HepG2 (cell line): ENCODE results near the gene PXDC1. TPM values are rescaled to one million over a fixed set of nuclear protein-coding genes. Genes with fewer than 3 reads are reported as not detected.

Experiments used
- ADNP ChIP-seq: sonication (generic); formaldehyde crosslinking; IDR thresholded peaks from 2 replicates; pipeline ENCODE4 v1.4.0; 2020; ENCODE audit warnings: missing genetic modification reagents
- ATM ChIP-seq: fragments of 450-650 bp; IDR thresholded peaks from 2 replicates; pipeline ENCODE4 v1.7.1; 2017; ENCODE audit warnings: mild to moderate bottlenecking, borderline replicate concordance
- HNRNPL ChIP-seq: fragments of 200-400 bp; formaldehyde crosslinking; IDR thresholded peaks from 2 replicates; pipeline ENCODE4 v1.6.1; 2017; ENCODE audit warnings: mild to moderate bottlenecking, low read depth, low read length
- MEIS1 ChIP-seq: sonication (generic); formaldehyde crosslinking; IDR thresholded peaks from 2 replicates; pipeline ENCODE4 v1.9.0; 2021; ENCODE audit warnings: mild to moderate bottlenecking, missing genetic modification reagents, moderate library complexity, borderline replicate concordance
- NFKBIZ ChIP-seq: IDR thresholded peaks from 2 replicates; pipeline ENCODE4 v1.6.1; 2018; ENCODE audit warnings: missing genetic modification reagents, missing compliant biosample characterization
- PITX1 ChIP-seq: sonication (generic); formaldehyde crosslinking; IDR thresholded peaks from 2 replicates; pipeline ENCODE4 v1.5.1; 2020; ENCODE audit warnings: mild to moderate bottlenecking, missing genetic modification reagents
- SCMH1 ChIP-seq: sonication (generic); formaldehyde crosslinking; IDR thresholded peaks from 2 replicates; pipeline ENCODE4 v1.9.0; 2021; ENCODE audit warnings: missing genetic modification reagents, mild to moderate bottlenecking, borderline replicate concordance
- TARDBP ChIP-seq: sonication (generic); formaldehyde crosslinking; IDR thresholded peaks from 2 replicates; pipeline ENCODE4 v1.8.0; 2022; ENCODE audit warnings: mild to moderate bottlenecking, missing genetic modification reagents
- TBX2 ChIP-seq: sonication (generic); formaldehyde crosslinking; IDR thresholded peaks from 2 replicates; pipeline ENCODE4 v1.5.0; 2020; ENCODE audit warnings: missing genetic modification reagents, mild to moderate bottlenecking, borderline replicate concordance
- ZNF3 ChIP-seq: IDR thresholded peaks from 2 replicates; pipeline ENCODE4 v1.7.0; 2017; ENCODE audit warnings: inconsistent platforms
- ZNF816 ChIP-seq: sonication (generic); formaldehyde crosslinking; IDR thresholded peaks from 2 replicates; pipeline ENCODE4 v1.8.0; 2022; ENCODE audit warnings: missing genetic modification reagents, mild to moderate bottlenecking, borderline replicate concordance
- ZZZ3 ChIP-seq: sonication (generic); formaldehyde crosslinking; IDR thresholded peaks from 2 replicates; pipeline ENCODE4 v1.4.0; 2020; ENCODE audit warnings: missing genetic modification reagents, mild to moderate bottlenecking, borderline replicate concordance
- polyA plus RNA-seq, 8 experiments: library from polyadenylated mRNA; depleted of rRNA in 3 of 8; stranded (reverse) in 7 of 8; unstranded in 1 of 8; fragments of >200 nt; fragmentation: Illumina TruSeq in 4 of 8; extraction: Trizol in 4 of 8; gene quantifications; 2 replicates each; pipeline versions ENCODE4 v1.2.1 to v1.2.3, GENCODE V29; 2011 to 2016; ENCODE audit warnings: low read depth in 4 of 8, missing spikeins in 1 of 8, mixed read lengths in 1 of 8; ENCODE audit not compliant: insufficient read depth in 1 of 8
- total RNA-seq, 5 experiments: library from RNA; depleted of rRNA; stranded (reverse); fragments of >200 nt; fragmentation: Illumina TruSeq; extraction: Trizol; gene quantifications; 2 replicates each; pipeline ENCODE4 v1.2.3, GENCODE V29; 2016; ENCODE audit warnings: low read depth in 1 of 5
- TF ChIP-seq, protein P1 (sequence below): sonication (generic); formaldehyde crosslinking; IDR thresholded peaks from 2 replicates; pipeline ENCODE4 v1.4.0; 2020; ENCODE audit warnings: missing genetic modification reagents, borderline replicate concordance
- TF ChIP-seq, protein P2 (sequence below): IDR thresholded peaks from 2 replicates; pipeline ENCODE4 v1.6.1; 2012; ENCODE audit warnings: low read depth, low read length, improper control_type of control experiment
- TF ChIP-seq, protein P3 (sequence below): sonication (generic); formaldehyde crosslinking; IDR thresholded peaks from 2 replicates; pipeline ENCODE4 v1.5.1; 2020; ENCODE audit warnings: missing genetic modification reagents, mild to moderate bottlenecking, borderline replicate concordance
- TF ChIP-seq, protein P4 (sequence below): sonication (generic); IDR thresholded peaks from 2 replicates; pipeline ENCODE4 v1.6.1; 2016; ENCODE audit warnings: low read depth, borderline replicate concordance

PXDC1 gene
- total and polyA plus RNA-seq, 2 of the 13 experiments (the other 11 are each of a cell fraction or from before 2014, with no cell fraction given) = 32.4 to 34.7 TPM

DNA sequence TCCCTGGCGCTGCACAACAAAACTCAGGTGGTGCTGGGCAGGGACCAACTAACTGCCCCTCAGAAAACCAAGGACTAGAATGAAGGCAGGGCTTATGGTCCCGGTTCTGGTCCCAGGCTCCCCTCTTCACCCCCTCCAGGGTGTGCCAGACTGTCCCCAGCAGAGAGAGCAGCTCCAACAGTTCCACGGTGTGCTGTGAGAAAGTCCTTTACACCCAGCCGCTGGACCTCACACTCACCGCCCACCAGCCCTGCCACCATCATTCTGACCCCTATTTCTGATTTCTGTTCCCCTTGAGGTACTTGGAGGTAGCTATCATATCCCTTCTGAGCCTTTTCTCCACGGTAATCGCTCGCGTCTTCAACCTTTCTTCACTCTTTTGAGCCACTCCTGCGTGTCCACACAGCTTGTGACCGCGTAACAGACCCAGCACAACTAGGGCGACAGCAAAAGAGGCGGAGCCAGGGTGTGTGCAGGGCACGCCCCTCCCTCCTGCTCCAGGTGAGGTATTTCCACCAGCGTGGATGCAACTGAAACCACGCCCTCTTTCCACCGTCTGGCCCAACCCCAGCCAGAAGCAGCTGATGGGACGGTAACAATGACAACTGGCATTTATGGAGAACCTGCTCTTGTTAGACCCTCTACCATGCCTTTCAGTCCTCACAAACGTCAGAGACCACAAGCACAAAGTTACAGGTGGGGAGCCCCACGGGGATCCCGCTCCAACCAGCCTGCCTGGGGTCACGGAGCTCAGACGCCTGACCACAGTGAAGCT, 2.3 kb downstream of the PXDC1 start (continued):
- TF ChIP-seq, protein P1, sequence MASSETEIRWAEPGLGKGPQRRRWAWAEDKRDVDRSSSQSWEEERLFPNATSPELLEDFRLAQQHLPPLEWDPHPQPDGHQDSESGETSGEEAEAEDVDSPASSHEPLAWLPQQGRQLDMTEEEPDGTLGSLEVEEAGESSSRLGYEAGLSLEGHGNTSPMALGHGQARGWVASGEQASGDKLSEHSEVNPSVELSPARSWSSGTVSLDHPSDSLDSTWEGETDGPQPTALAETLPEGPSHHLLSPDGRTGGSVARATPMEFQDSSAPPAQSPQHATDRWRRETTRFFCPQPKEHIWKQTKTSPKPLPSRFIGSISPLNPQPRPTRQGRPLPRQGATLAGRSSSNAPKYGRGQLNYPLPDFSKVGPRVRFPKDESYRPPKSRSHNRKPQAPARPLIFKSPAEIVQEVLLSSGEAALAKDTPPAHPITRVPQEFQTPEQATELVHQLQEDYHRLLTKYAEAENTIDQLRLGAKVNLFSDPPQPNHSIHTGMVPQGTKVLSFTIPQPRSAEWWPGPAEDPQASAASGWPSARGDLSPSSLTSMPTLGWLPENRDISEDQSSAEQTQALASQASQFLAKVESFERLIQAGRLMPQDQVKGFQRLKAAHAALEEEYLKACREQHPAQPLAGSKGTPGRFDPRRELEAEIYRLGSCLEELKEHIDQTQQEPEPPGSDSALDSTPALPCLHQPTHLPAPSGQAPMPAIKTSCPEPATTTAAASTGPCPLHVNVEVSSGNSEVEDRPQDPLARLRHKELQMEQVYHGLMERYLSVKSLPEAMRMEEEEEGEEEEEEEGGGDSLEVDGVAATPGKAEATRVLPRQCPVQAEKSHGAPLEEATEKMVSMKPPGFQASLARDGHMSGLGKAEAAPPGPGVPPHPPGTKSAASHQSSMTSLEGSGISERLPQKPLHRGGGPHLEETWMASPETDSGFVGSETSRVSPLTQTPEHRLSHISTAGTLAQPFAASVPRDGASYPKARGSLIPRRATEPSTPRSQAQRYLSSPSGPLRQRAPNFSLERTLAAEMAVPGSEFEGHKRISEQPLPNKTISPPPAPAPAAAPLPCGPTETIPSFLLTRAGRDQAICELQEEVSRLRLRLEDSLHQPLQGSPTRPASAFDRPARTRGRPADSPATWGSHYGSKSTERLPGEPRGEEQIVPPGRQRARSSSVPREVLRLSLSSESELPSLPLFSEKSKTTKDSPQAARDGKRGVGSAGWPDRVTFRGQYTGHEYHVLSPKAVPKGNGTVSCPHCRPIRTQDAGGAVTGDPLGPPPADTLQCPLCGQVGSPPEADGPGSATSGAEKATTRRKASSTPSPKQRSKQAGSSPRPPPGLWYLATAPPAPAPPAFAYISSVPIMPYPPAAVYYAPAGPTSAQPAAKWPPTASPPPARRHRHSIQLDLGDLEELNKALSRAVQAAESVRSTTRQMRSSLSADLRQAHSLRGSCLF (CRISPR knock-in tag) = no peak
- TF ChIP-seq PITX1 (CRISPR knock-in tag) (no peak), ZNF816 (CRISPR knock-in tag) (no peak), NFKBIZ (CRISPR knock-in tag) (0 out of 2 replicates have a peak, but pooled peaks have one; percentile 9), SCMH1 (CRISPR knock-in tag) (no peak), TBX2 (CRISPR knock-in tag) (0 out of 2 replicates have a peak, but pooled peaks have one; percentile 14), MEIS1 (CRISPR knock-in tag) (no peak), ATM (no peak), ZNF3 (CRISPR knock-in tag) (no peak), TARDBP (peak; percentile 32; the same call in 1 of the 2 replicates), HNRNPL (no peak), ADNP (CRISPR knock-in tag) (no peak), ZZZ3 (no peak)
- TF ChIP-seq, protein P2, sequence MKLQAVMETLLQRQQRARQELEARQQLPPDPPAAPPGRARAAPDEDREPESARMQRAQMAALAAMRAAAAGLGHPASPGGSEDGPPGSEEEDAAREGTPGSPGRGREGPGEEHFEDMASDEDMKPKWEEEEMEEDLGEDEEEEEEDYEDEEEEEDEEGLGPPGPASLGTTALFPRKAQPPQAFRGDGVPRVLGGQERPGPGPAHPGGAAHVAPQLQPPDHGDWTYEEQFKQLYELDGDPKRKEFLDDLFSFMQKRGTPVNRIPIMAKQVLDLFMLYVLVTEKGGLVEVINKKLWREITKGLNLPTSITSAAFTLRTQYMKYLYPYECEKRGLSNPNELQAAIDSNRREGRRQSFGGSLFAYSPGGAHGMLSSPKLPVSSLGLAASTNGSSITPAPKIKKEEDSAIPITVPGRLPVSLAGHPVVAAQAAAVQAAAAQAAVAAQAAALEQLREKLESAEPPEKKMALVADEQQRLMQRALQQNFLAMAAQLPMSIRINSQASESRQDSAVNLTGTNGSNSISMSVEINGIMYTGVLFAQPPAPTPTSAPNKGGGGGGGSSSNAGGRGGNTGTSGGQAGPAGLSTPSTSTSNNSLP = 0 out of 2 replicates have a peak, but pooled peaks have one; percentile 8
- TF ChIP-seq, protein P3, sequence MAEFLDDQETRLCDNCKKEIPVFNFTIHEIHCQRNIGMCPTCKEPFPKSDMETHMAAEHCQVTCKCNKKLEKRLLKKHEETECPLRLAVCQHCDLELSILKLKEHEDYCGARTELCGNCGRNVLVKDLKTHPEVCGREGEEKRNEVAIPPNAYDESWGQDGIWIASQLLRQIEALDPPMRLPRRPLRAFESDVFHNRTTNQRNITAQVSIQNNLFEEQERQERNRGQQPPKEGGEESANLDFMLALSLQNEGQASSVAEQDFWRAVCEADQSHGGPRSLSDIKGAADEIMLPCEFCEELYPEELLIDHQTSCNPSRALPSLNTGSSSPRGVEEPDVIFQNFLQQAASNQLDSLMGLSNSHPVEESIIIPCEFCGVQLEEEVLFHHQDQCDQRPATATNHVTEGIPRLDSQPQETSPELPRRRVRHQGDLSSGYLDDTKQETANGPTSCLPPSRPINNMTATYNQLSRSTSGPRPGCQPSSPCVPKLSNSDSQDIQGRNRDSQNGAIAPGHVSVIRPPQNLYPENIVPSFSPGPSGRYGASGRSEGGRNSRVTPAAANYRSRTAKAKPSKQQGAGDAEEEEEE (CRISPR knock-in tag) = no peak
- TF ChIP-seq, protein P4, sequence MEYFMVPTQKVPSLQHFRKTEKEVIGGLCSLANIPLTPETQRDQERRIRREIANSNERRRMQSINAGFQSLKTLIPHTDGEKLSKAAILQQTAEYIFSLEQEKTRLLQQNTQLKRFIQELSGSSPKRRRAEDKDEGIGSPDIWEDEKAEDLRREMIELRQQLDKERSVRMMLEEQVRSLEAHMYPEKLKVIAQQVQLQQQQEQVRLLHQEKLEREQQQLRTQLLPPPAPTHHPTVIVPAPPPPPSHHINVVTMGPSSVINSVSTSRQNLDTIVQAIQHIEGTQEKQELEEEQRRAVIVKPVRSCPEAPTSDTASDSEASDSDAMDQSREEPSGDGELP = peak; percentile 79; the same call in 1 of the 2 replicates
